HCT116 (cell line): ENCODE data around the gene ANAPC5. TPM values are rescaled to one million over a fixed set of nuclear protein-coding genes. Genes with fewer than 3 reads are reported as not detected.

ENCODE experiments used
- ATAC-seq: fragments of 200-7000 bp; cut with Tn5 transposase; 2 replicates; pipeline ENCODE4 v1.9.1; 2020; ENCODE audit warnings: mild to moderate bottlenecking, moderate library complexity
- BruUV-seq: library from RNA; stranded (reverse); fragments of 400-500 nt; replicated peaks from 2 replicates; lab custom pipeline; 2021; lab: Mats Ljungman, UMichigan
- CTCF ChIA-PET: fragments of 300-600 bp; sonication (Branson Sonifier 250); formaldehyde crosslinking; loops from one replicate; lab custom pipeline; 2021; ENCODE audit warnings: antibody characterized with exemption; lab: Charles Lee
- POLR2A ChIA-PET: fragments of 300-600, 350-600 bp; sonication (Branson Sonifier 250); formaldehyde crosslinking; loops from one replicate; lab custom pipeline; 2021; ENCODE audit warnings: antibody characterized with exemption; lab: Charles Lee
- RAD21 ChIA-PET, 2 experiments: fragments of 300-600 bp; sonication (Branson Sonifier 250); formaldehyde crosslinking; loops; one replicate each; lab custom pipeline; 2023; ENCODE audit warnings: low total read pairs in 2 of 2; ENCODE audit not compliant: uncharacterized antibody in 2 of 2, unreplicated experiment in 2 of 2, low non-redundant PET in 1 of 2; lab: Charles Lee
- DNase-seq: peaks from one replicate; pipeline ENCODE4 v3.0.0-alpha.2; 2010; ENCODE audit warnings: low read depth, low spot score
- H2AFZ ChIP-seq: fragments of 200-600 bp; shearing (Covaris generic), sonication (generic); 2 replicates; pipeline ENCODE4 v1.6.1; 2017; ENCODE audit warnings: low read depth, mixed run types, mixed read lengths, antibody characterized with exemption, low read length; ENCODE audit not compliant: poor library complexity, severe bottlenecking
- H3K27ac ChIP-seq: 2 replicates; pipeline ENCODE4 v1.5.1; 2012; ENCODE audit warnings: low read depth, low read length
- H3K27me3 ChIP-seq: fragments of 200-600 bp; sonication (generic); 2 replicates; pipeline ENCODE4 v1.6.1; 2016; ENCODE audit warnings: mixed run types, low read length, mixed read lengths; ENCODE audit not compliant: insufficient read depth
- H3K36me3 ChIP-seq, 2 experiments: fragments of 200-500 bp in 1 of 2; fragments of 200-600 bp in 1 of 2; sonication (Bioruptor generic) in 1 of 2; sonication (generic) in 1 of 2; 2 replicates each; pipeline versions ENCODE4 v1.5.1 to v1.6.1; 2014 to 2016; ENCODE audit warnings: low read length in 2 of 2, inconsistent platforms in 1 of 2, mixed read lengths in 1 of 2, mixed run types in 1 of 2; ENCODE audit not compliant: insufficient read depth in 2 of 2, control insufficient read depth in 1 of 2
- H3K4me1 ChIP-seq, 2 experiments: fragments of 200-600 bp in 1 of 2; sonication (generic) in 1 of 2; 2 replicates each; pipeline versions ENCODE4 v1.5.1 to v1.6.1; 2012 to 2017; ENCODE audit warnings: low read length in 2 of 2, inconsistent platforms in 1 of 2, mild to moderate bottlenecking in 1 of 2, mixed read lengths in 1 of 2, mixed run types in 1 of 2, moderate library complexity in 1 of 2; ENCODE audit not compliant: insufficient read depth in 2 of 2, control insufficient read depth in 1 of 2
- H3K4me2 ChIP-seq: fragments of 200-600 bp; sonication (generic); 2 replicates; pipeline ENCODE4 v1.6.1; 2017; ENCODE audit warnings: mixed run types, low read length, mixed read lengths
- H3K4me3 ChIP-seq, 2 experiments: fragments of 200-600 bp in 1 of 2; sonication (generic) in 1 of 2; replicated peaks in 1 of 2; 2 replicates each; pipeline ENCODE4 v1.5.1; 2011 to 2016; ENCODE audit warnings: low read length in 2 of 2, control low read depth in 1 of 2, low read depth in 1 of 2, mild to moderate bottlenecking in 1 of 2, mixed read lengths in 1 of 2, mixed run types in 1 of 2
- H3K79me2 ChIP-seq: fragments of 200-600 bp; sonication (generic); 2 replicates; pipeline ENCODE4 v1.6.1; 2017; ENCODE audit warnings: mild to moderate bottlenecking, mixed run types, low read length, moderate library complexity, mixed read lengths; ENCODE audit not compliant: insufficient read depth
- H3K9ac ChIP-seq: fragments of 200-600 bp; sonication (generic); 2 replicates; pipeline ENCODE4 v1.6.1; 2016; ENCODE audit warnings: low read length, mixed read lengths
- H3K9me2 ChIP-seq: fragments of 200-600 bp; sonication (generic), shearing (Covaris generic); 2 replicates; pipeline ENCODE4 v1.6.1; 2017; ENCODE audit warnings: mixed run types, mild to moderate bottlenecking, moderate library complexity; ENCODE audit not compliant: insufficient read depth
- H3K9me3 ChIP-seq, 2 experiments: fragments of 200-500 bp in 1 of 2; fragments of 200-600 bp in 1 of 2; sonication (Bioruptor generic) in 1 of 2; sonication (generic) in 1 of 2; 2 replicates each; pipeline ENCODE4 v1.6.1; 2014 to 2017; ENCODE audit warnings: low read length in 2 of 2, mixed read lengths in 2 of 2, inconsistent platforms in 1 of 2, low read depth in 1 of 2, mild to moderate bottlenecking in 1 of 2, mixed run types in 1 of 2, moderate library complexity in 1 of 2; ENCODE audit not compliant: control insufficient read depth in 1 of 2, insufficient read depth in 1 of 2
- H4K20me1 ChIP-seq: fragments of 200-600 bp; sonication (generic), shearing (Covaris generic); 2 replicates; pipeline ENCODE4 v1.6.1; 2017; ENCODE audit warnings: mixed run types, mild to moderate bottlenecking, moderate library complexity; ENCODE audit not compliant: insufficient read depth
- ATF3 ChIP-seq: IDR thresholded peaks from 2 replicates; pipeline ENCODE4 v1.6.1; 2012
- CBX3 ChIP-seq: IDR thresholded peaks from 2 replicates; pipeline ENCODE4 v1.6.1; 2012; ENCODE audit warnings: low read depth
- CTCF ChIP-seq, 3 experiments: fragments of 200-600 bp in 1 of 3; sonication (generic) in 1 of 3; IDR thresholded peaks in 2 of 3; conservative IDR thresholded peaks in 1 of 3; 2 replicates each; pipeline ENCODE4 v1.5.1; 2012 to 2017; ENCODE audit warnings: low read depth in 2 of 3, low read length in 2 of 3, antibody characterized with exemption in 1 of 3, borderline replicate concordance in 1 of 3, control low read depth in 1 of 3, mild to moderate bottlenecking in 1 of 3, mixed read lengths in 1 of 3, mixed run types in 1 of 3, moderate library complexity in 1 of 3; ENCODE audit not compliant: insufficient read depth in 1 of 3
- EGR1 ChIP-seq: IDR thresholded peaks from 2 replicates; pipeline ENCODE4 v1.6.1; 2012; ENCODE audit warnings: low read depth
- EZH2 ChIP-seq: fragments of 200-600 bp; sonication (generic); IDR thresholded peaks from 2 replicates; pipeline ENCODE4 v1.6.1; 2017; ENCODE audit warnings: antibody characterized with exemption, mixed run types
- EZH2phosphoT487 ChIP-seq: fragments of 200-600 bp; IDR thresholded peaks from 2 replicates; pipeline ENCODE4 v1.6.1; 2018; ENCODE audit warnings: antibody characterized with exemption, borderline replicate concordance
- FOSL1 ChIP-seq: IDR thresholded peaks from 2 replicates; pipeline ENCODE4 v1.6.1; 2012; ENCODE audit warnings: low read depth
- JUND ChIP-seq: IDR thresholded peaks from 2 replicates; pipeline ENCODE4 v1.6.1; 2012
- RAD21 ChIP-seq: IDR thresholded peaks from 2 replicates; pipeline ENCODE4 v1.6.1; 2012; ENCODE audit warnings: low read depth, mild to moderate bottlenecking
- SP1 ChIP-seq: IDR thresholded peaks from 2 replicates; pipeline ENCODE4 v1.6.1; 2012; ENCODE audit warnings: low read depth
- TCF7L2 ChIP-seq: IDR thresholded peaks from 2 replicates; pipeline ENCODE4 v1.7.0; 2011; ENCODE audit warnings: borderline replicate concordance, inconsistent platforms; ENCODE audit not compliant: insufficient read depth, insufficient read length; ENCODE audit errors: extremely low read depth
- ZBTB33 ChIP-seq: IDR thresholded peaks from 2 replicates; pipeline ENCODE4 v1.6.1; 2011; ENCODE audit warnings: mild to moderate bottlenecking, low read length, moderate library complexity; ENCODE audit not compliant: insufficient replicate concordance; ENCODE audit errors: extremely low read depth
- intact Hi-C: fragments of 100-400 bp; cut with micrococcal nuclease; formaldehyde crosslinking; loops from 2 replicates; pipeline ENCODE4 v1.10.0; 2022
- total RNA-seq: library from RNA; stranded (reverse); gene quantifications from one replicate; pipeline ENCODE4 v1.2.1, GENCODE V29; 2021; ENCODE audit not compliant: unreplicated experiment

Gene ANAPC5
- total RNA-seq, 1 experiment from 2014 or later, result 112 TPM

- H3K9ac ChIP-seq, result no peak overlapping the region
- H3K4me3 ChIP-seq, result no peak overlapping the region
- peaks cover 14% of the 10 kb centered on the region for H3K79me2 ChIP-seq
- no peaks in the 10 kb centered on the region for H3K9me2 ChIP-seq
- H3K27me3 ChIP-seq, result no peaks in the 10 kb centered on the region
- DNase-seq (no peak), ATAC-seq (no peak)
- H3K4me2 ChIP-seq, result no peak overlapping the region
- intact Hi-C loops, result no loop called here
- POLR2A ChIA-PET, result no interaction called here
- H3K27ac ChIP-seq, result no peak overlapping the region
- peaks cover 0 to 9% of the 10 kb centered on the region in 2 experiments; a peak in 3 of 4 replicates for H3K4me1 ChIP-seq
- H4K20me1 ChIP-seq, result no peaks in the 10 kb centered on the region
- TF ChIP-seq SP1 (no peak), EGR1 (no peak), EZH2phosphoT487 (no peak), ZBTB33 (no peak), CTCF (IDR thresholded peaks at IDR 0.05 in 2 of 3, conservative IDR thresholded peaks at IDR 0.05 in 1 of 3; ENCODE audit: borderline replicate concordance in 1 of 3, insufficient read depth in 1 of 3, low read depth in 2 of 3, low read length in 2 of 3) (no peak), TCF7L2 (no peak), CBX3 (no peak), ATF3 (no peak), EZH2 (no peak), RAD21 (no peak), JUND (no peak), FOSL1 (no peak)
- H3K36me3 ChIP-seq, result no peaks in the 10 kb centered on the region
- BruUV-seq, result no TSS peak
- RAD21 ChIA-PET, result no interaction called here
- H3K9me3 ChIP-seq, result no peaks in the 10 kb centered on the region
- no peak overlapping the region for H2AFZ ChIP-seq
- CTCF ChIA-PET, result no interaction called here
Measured at GRCh38 chr12:121355818-121356217, 3.6 kb upstream of the ANAPC5 start.
